ENCODE results near the gene LRRTM4.

Gene LRRTM4

DNA sequence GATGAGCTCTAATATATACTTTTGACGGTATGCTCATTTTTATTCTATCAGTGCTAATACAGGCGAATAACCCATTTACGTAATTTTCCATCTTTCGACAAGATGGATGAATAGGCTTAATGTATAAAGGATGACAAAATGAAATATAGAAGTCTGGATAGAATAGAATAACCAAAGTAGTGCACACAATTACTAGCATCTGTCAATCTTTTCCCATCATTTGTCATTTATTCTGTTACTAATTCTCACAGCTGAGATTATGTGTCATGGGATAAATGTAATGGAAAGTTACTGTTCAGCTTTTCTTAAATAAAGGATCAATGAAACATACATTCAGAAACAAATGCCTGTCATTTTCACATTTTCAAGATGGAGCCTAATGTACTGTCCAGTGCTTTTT is 548.6 kb downstream of the LRRTM4 start:
- Histone ChIP-seq H3K36me3 (ENCODE audit: insufficient read depth, low read length) (no peaks in the 10 kb centered on the region), H2AFZ (ENCODE audit: low read length) (no peak overlapping the region), H3K4me1 (ENCODE audit: insufficient read depth, low read length, severe bottlenecking) (no peaks in the 10 kb centered on the region), H3K4me3 (ENCODE audit: low read depth, low read length, poor library complexity, severe bottlenecking) (no peak overlapping the region), H3K4me2 (ENCODE audit: low read length) (no peak overlapping the region), H3K27ac (ENCODE audit: low read depth, low read length, poor library complexity, severe bottlenecking) (no peak overlapping the region), H3K9me2 (ENCODE audit: low read depth, low read length) (no peaks in the 10 kb centered on the region), H3K9me3 (ENCODE audit: low read length) (no peaks in the 10 kb centered on the region), H3K27me3 (ENCODE audit: insufficient read depth, low read length) (no peaks in the 10 kb centered on the region), H3K9ac (ENCODE audit: low read length) (no peak overlapping the region), H3K79me2 (ENCODE audit: insufficient read depth, low read length) (no peaks in the 10 kb centered on the region), H4K20me1 (ENCODE audit: insufficient read depth, low read length) (no peaks in the 10 kb centered on the region), H3F3A (ENCODE audit: insufficient read depth, low read length) (no peaks in the 10 kb centered on the region)
- no peak for TF ChIP-seq EZH2 (IDR thresholded peaks at IDR 0.05; ENCODE audit: borderline replicate concordance, low read length)
- TF ChIP-seq, protein P1, sequence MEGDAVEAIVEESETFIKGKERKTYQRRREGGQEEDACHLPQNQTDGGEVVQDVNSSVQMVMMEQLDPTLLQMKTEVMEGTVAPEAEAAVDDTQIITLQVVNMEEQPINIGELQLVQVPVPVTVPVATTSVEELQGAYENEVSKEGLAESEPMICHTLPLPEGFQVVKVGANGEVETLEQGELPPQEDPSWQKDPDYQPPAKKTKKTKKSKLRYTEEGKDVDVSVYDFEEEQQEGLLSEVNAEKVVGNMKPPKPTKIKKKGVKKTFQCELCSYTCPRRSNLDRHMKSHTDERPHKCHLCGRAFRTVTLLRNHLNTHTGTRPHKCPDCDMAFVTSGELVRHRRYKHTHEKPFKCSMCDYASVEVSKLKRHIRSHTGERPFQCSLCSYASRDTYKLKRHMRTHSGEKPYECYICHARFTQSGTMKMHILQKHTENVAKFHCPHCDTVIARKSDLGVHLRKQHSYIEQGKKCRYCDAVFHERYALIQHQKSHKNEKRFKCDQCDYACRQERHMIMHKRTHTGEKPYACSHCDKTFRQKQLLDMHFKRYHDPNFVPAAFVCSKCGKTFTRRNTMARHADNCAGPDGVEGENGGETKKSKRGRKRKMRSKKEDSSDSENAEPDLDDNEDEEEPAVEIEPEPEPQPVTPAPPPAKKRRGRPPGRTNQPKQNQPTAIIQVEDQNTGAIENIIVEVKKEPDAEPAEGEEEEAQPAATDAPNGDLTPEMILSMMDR (IDR thresholded peaks at IDR 0.05; ENCODE audit: low read length) = no peak

DNA sequence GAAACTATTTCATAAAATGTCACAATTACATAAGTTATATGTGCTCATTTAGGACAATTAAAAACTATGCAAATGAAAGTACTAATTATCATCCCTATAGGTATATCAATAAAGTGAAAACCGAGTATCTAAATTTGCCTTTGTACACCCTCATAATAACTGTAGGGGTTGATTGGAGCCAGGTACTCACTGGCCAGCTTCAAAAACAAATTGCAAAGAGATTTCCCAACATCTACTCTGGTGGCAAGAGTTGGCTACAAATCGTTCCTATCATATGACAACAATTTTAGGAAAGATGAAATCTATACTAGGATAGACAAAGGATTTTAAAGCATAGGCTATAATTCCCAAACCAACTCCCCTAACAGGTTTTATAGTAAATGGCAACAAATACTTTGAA is 556.4 kb downstream of the LRRTM4 start:
- Histone ChIP-seq H3K27ac (ENCODE audit: low read depth, low read length, poor library complexity, severe bottlenecking) (no peak overlapping the region), H3K4me3 (ENCODE audit: low read depth, low read length, poor library complexity, severe bottlenecking) (no peak overlapping the region), H3K4me1 (ENCODE audit: insufficient read depth, low read length, severe bottlenecking) (no peaks in the 10 kb centered on the region), H3K36me3 (ENCODE audit: insufficient read depth, low read length) (no peaks in the 10 kb centered on the region), H2AFZ (ENCODE audit: low read length) (no peak overlapping the region), H3K79me2 (ENCODE audit: insufficient read depth, low read length) (no peaks in the 10 kb centered on the region), H3K9me2 (ENCODE audit: low read depth, low read length) (no peaks in the 10 kb centered on the region), H3K4me2 (ENCODE audit: low read length) (no peak overlapping the region), H3F3A (ENCODE audit: insufficient read depth, low read length) (no peaks in the 10 kb centered on the region), H3K9ac (ENCODE audit: low read length) (no peak overlapping the region), H3K27me3 (ENCODE audit: insufficient read depth, low read length) (no peaks in the 10 kb centered on the region), H3K9me3 (ENCODE audit: low read length) (no peaks in the 10 kb centered on the region), H4K20me1 (ENCODE audit: insufficient read depth, low read length) (no peaks in the 10 kb centered on the region)
- TF ChIP-seq, protein P1 (IDR thresholded peaks at IDR 0.05; ENCODE audit: low read length) = no peak
- TF ChIP-seq EZH2 (IDR thresholded peaks at IDR 0.05; ENCODE audit: borderline replicate concordance, low read length) = no peak

DNA sequence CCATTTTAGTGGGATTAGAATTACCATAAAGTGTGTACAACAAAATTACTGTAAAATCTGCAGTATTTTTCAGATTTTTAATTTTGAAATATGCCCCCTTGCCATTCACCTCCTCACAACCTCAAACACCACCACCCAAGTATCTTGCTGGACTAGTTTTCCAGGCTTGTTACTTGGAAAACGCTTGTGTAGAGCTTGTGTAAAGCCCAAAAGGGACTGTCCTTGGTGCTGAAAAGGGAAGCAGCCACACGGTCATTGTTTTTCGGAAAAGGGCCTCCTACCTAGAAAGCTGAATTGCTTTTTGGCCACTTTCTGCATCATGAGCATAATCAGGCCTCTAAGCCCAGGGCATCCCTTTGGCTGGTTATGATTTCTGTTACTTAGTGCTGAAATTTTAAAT is 563.4 kb downstream of the LRRTM4 start:
- Histone ChIP-seq H3K4me3 (ENCODE audit: low read depth, low read length, poor library complexity, severe bottlenecking) (no peak overlapping the region), H3F3A (ENCODE audit: insufficient read depth, low read length) (no peaks in the 10 kb centered on the region), H3K79me2 (ENCODE audit: insufficient read depth, low read length) (no peaks in the 10 kb centered on the region), H4K20me1 (ENCODE audit: insufficient read depth, low read length) (no peaks in the 10 kb centered on the region), H3K36me3 (ENCODE audit: insufficient read depth, low read length) (no peaks in the 10 kb centered on the region), H3K9ac (ENCODE audit: low read length) (no peak overlapping the region), H3K27me3 (ENCODE audit: insufficient read depth, low read length) (no peaks in the 10 kb centered on the region), H2AFZ (ENCODE audit: low read length) (no peak overlapping the region), H3K4me1 (ENCODE audit: insufficient read depth, low read length, severe bottlenecking) (no peaks in the 10 kb centered on the region), H3K4me2 (ENCODE audit: low read length) (no peak overlapping the region), H3K9me3 (ENCODE audit: low read length) (no peaks in the 10 kb centered on the region), H3K27ac (ENCODE audit: low read depth, low read length, poor library complexity, severe bottlenecking) (no peak overlapping the region), H3K9me2 (ENCODE audit: low read depth, low read length) (no peaks in the 10 kb centered on the region)
- TF ChIP-seq, protein P1 (IDR thresholded peaks at IDR 0.05; ENCODE audit: low read length) = no peak
- TF ChIP-seq EZH2 (IDR thresholded peaks at IDR 0.05; ENCODE audit: borderline replicate concordance, low read length) = no peak

Measured in OCI-LY1 (cell line).